GM12873 (cell line): Measurements from ENCODE around the gene PDE11A.

Source experiments
- TF ChIP-seq, protein P1 (sequence below): IDR thresholded peaks from 2 replicates; pipeline ENCODE4 v1.5.1; 2012; ENCODE audit warnings: low read depth, mild to moderate bottlenecking, moderate library complexity, low read length, control low read depth; ENCODE audit not compliant: insufficient read depth; ENCODE audit errors: missing control alignments

Gene PDE11A

DNA sequence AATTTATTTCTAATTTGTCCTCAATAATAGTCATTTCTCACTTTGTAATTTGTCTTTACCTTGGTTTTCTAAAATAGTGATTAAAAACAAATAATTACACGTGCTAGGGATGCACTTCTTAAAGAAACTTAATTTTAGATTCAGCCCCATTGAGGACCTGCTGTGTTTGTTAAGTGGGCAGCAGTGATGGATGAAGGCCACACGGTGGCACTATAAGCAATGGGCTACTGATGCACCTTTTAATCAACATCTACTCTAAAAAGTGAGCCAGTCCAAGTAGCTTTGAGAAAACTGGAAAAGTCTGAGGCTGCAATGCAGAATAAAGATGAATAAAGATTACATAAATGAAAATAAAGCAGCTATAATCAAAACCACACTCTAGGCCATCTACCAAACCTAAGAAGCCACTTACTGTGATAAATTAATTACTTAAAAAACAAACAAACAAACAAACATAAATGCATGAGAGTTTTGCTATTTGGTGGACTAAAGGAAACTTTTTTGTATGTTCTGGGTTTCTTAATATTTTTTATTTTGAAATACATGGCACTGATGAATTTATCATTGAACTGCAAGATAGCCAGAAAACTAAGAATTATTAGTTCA lies 89.3 kb downstream of the PDE11A start:
- TF ChIP-seq, protein P1, sequence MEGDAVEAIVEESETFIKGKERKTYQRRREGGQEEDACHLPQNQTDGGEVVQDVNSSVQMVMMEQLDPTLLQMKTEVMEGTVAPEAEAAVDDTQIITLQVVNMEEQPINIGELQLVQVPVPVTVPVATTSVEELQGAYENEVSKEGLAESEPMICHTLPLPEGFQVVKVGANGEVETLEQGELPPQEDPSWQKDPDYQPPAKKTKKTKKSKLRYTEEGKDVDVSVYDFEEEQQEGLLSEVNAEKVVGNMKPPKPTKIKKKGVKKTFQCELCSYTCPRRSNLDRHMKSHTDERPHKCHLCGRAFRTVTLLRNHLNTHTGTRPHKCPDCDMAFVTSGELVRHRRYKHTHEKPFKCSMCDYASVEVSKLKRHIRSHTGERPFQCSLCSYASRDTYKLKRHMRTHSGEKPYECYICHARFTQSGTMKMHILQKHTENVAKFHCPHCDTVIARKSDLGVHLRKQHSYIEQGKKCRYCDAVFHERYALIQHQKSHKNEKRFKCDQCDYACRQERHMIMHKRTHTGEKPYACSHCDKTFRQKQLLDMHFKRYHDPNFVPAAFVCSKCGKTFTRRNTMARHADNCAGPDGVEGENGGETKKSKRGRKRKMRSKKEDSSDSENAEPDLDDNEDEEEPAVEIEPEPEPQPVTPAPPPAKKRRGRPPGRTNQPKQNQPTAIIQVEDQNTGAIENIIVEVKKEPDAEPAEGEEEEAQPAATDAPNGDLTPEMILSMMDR, result peak; percentile 83

DNA sequence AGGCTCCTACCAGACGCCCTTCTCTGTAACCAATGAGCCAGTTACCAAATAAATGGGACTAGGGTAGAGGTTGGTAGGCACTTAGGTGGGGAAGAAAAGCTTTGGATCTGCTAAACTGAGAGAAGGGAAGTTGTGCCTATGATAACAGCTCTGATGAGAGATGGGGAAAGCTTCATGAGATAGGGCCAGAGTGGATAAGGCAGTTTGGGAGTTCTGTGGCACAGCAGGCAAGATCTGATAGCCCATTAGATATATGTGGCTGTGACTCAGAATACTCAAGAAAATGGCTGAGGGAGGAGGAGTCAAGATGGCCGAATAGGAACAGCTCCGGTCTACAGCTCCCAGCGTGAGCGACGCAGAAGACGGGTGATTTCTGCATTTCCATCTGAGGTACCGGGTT lies 99.8 kb downstream of the PDE11A start:
- TF ChIP-seq, protein P1, result no peak

DNA sequence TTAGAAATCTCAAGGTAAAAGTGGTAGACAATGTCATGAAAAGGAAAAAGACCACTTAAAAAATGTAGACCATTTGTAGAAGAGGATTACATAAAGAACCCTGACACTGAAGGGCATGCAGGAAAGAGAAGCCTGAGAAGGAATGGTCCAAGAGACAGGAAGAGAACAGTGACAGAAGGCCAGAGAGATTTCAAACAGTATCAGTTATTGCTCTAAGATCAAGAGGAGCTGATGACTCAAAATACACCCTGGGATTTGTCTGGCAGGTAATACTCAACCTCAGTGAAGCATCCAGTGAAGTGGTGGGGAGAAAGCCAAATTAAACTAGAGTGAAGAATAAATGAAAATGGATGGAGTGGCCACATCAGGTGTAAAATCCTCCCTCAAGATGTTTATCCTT lies 100.5 kb downstream of the PDE11A start:
- TF ChIP-seq, protein P1, result no peak

DNA sequence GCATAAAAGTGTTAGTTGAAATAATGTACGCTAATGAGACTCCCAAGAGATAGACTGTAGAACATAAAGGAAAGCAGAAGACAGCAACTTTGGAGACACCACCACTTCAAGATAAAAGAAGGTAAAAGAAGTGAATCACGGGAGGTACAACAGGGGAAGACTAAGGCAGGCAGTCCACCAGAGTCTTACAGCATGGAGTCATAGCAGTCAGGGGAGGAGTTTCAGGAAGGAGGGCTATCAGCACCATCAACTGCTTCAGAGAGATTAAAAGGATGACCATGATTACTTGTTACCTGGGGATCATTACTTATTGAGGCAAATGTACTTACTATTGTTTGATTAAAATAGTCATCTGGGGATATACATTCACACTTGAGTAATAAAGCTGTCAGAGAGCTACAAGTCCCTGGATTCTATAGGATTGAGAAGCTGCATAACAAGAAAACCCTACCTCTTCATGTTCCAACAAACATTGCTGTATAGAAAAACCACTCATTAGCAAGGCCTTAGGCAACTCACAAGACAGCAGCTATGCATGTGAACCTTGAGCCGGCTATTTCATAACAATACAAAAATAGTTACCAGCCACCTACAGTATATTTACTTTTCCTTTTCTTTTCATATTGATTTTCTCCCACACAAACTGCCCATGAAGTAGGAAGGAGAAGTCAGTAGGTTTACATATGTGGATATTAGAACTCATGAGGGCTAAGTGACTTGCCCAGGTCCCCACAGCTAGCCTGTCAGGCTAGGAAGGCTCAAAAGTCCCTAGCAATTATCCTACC lies 101.7 kb downstream of the PDE11A start:
- TF ChIP-seq, protein P1, result no peak

DNA sequence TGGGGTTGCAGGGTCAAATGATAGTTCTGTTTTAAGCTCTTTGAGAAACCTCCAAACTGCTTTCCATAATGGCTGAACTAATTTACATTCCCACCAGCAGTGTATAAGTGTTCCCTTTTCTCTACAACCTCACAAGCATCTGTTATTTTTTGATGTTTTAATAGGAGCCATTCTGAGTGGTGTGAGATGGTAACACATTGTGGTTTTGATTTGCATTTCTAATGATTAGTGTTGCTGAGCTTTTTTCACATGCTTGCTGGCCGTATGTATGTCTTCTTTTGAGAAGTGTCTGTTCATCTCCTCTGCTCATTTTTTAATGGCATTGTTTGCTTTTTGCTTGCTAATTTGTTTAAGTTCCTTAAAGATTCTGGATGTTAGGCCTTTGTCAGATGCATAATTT lies 107.7 kb downstream of the PDE11A start:
- TF ChIP-seq, protein P1, result no peak

DNA sequence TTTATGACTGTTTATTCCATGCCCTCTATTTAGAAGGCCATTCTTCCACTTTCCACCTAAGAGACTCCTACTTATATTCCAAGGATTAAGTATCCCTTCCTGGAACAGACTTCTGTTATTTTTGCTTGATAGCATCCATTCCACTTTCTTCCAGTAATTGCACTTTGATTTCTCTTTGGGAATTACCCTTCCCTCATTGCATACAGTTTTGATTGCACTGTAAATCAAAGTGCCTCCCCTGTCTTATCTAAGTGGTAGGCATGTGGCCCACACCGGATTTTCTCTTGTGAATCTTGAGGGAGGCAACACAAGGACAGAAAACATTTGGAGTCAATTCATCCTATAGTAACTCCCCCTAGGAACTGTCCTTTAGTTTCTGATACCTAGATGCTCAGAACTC lies 120.4 kb downstream of the PDE11A start:
- TF ChIP-seq, protein P1, result no peak

DNA sequence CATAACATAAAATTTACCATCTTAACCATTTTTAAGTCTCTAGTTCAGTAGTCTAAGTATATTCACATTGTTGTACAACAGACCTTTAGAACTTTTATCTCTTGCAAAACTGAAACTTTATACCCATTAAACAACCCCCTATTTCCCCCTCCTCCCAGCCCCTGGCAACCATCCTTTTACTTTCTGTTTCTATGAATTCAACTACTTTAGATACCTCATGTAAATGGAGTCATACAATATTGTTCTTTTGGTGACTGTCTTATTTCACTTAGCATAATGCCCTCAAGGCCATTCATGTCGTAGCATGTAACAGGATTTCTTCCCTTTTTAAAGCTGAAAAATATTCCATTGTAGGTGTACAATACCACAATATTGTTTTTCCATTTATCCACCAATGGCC lies 129.8 kb downstream of the PDE11A start:
- TF ChIP-seq, protein P1, result no peak
